K562 (cell line): Measurements from ENCODE around the gene MAZ. TPM values are rescaled to one million over a fixed set of nuclear protein-coding genes. Genes with fewer than 3 reads are reported as not detected.

Experiments used
- CBX2 ChIP-seq: fragments of 200-600 bp; sonication (generic); IDR thresholded peaks from one replicate; pipeline ENCODE4 v1.6.1; 2012; ENCODE audit warnings: mild to moderate bottlenecking, low read length, inconsistent platforms; ENCODE audit not compliant: insufficient read depth, poor library complexity, severe bottlenecking
- CREM ChIP-seq: IDR thresholded peaks from 2 replicates; pipeline ENCODE4 v1.6.1; 2014; ENCODE audit warnings: antibody characterized with exemption, low read depth
- FOSL1 ChIP-seq: fragments of 200-800 bp; sonication (Bioruptor generic); conservative IDR thresholded peaks from 2 replicates; pipeline ENCODE4 v1.6.1; 2016; ENCODE audit warnings: missing genetic modification characterization, missing compliant biosample characterization
- KAT2B ChIP-seq: IDR thresholded peaks from one replicate; pipeline ENCODE4 v1.6.1; 2012; ENCODE audit warnings: low read depth, mild to moderate bottlenecking, control low read depth, inconsistent platforms, low read length, moderate library complexity
- MGA ChIP-seq: fragments of 450-650 bp; IDR thresholded peaks from 2 replicates; pipeline ENCODE4 v1.6.1; 2016; ENCODE audit warnings: mild to moderate bottlenecking, moderate library complexity
- NUFIP1 ChIP-seq: fragments of 450-650 bp; IDR thresholded peaks from 2 replicates; pipeline ENCODE4 v1.6.1; 2018; ENCODE audit not compliant: partially characterized antibody
- RCOR1 ChIP-seq, 2 experiments: IDR thresholded peaks; 2 replicates each; pipeline ENCODE4 v1.6.1; 2012; ENCODE audit warnings: low read depth in 2 of 2, low read length in 2 of 2, borderline replicate concordance in 1 of 2, improper control_type of control experiment in 1 of 2
- RNF2 ChIP-seq: sonication (generic); IDR thresholded peaks from 2 replicates; pipeline ENCODE4 v1.6.1; 2016
- SMAD4 ChIP-seq: fragments of 250-450 bp; sonication (Bioruptor Pico); conservative IDR thresholded peaks from 2 replicates; pipeline ENCODE4 v1.8.0; 2021; ENCODE audit warnings: inconsistent platforms, mild to moderate bottlenecking, moderate library complexity
- SREBF2 ChIP-seq: sonication (generic); formaldehyde crosslinking; IDR thresholded peaks from 2 replicates; pipeline ENCODE4 v1.4.0; 2020; ENCODE audit warnings: mild to moderate bottlenecking, missing genetic modification reagents
- XRCC3 ChIP-seq: fragments of 450-650 bp; IDR thresholded peaks from 2 replicates; pipeline ENCODE4 v1.6.1; 2017; ENCODE audit warnings: mild to moderate bottlenecking, moderate library complexity
- XRCC5 ChIP-seq: fragments of 200-400 bp; formaldehyde crosslinking; IDR thresholded peaks from 2 replicates; pipeline ENCODE4 v1.6.1; 2017; ENCODE audit warnings: low read depth, mild to moderate bottlenecking, low read length
- ZBTB2 ChIP-seq: fragments of 450-650 bp; IDR thresholded peaks from 2 replicates; pipeline ENCODE4 v1.6.1; 2016; ENCODE audit warnings: antibody characterized with exemption
- ZEB2 ChIP-seq: fragments of 450-650 bp; IDR thresholded peaks from 2 replicates; pipeline ENCODE4 v1.6.1; 2016
- ZNF232 ChIP-seq: sonication (generic); formaldehyde crosslinking; IDR thresholded peaks from 2 replicates; pipeline ENCODE4 v1.8.0; 2022; ENCODE audit warnings: mild to moderate bottlenecking, missing genetic modification reagents
- ZNF507 ChIP-seq: conservative IDR thresholded peaks from 2 replicates; pipeline ENCODE4 v1.6.1; 2017; ENCODE audit warnings: missing genetic modification characterization, missing compliant biosample characterization
- polyA plus RNA-seq, 8 experiments: library from polyadenylated mRNA; depleted of rRNA in 4 of 8; stranded (reverse) in 5 of 8; unstranded in 3 of 8; fragments of >200 nt; fragmentation: Nextera tagmentation in 2 of 8; fragmentation: Illumina TruSeq in 1 of 8; extraction: Ambion mirVana in 2 of 8; extraction: Trizol in 1 of 8; gene quantifications; 2 replicates each; pipeline versions ENCODE4 v1.2.1 to v1.2.3, GENCODE V29; 2011 to 2014; ENCODE audit warnings: inconsistent platforms in 1 of 8, missing spikeins in 1 of 8
- total RNA-seq, 7 experiments: library from RNA; depleted of rRNA in 6 of 7; stranded (reverse); fragments of >200 nt in 6 of 7; fragmentation: Illumina TruSeq in 2 of 7; extraction: Trizol in 2 of 7; gene quantifications; 2 replicates each; pipeline versions ENCODE4 v1.2.1 to v1.2.3, GENCODE V29; 2011 to 2021; ENCODE audit warnings: low replicate concordance in 1 of 7

Gene MAZ
- total and polyA plus RNA-seq, 9 of the 15 experiments (the other 6 are each of a cell fraction or from before 2014, with no cell fraction given) = 45.4 to 532 (median 250) TPM

- TF ChIP-seq MGA = peak; percentile 63; the same call in 1 of the 2 replicates
- no peak for TF ChIP-seq SREBF2 (CRISPR knock-in tag)
- TF ChIP-seq NUFIP1 = no peak
- TF ChIP-seq CREM = peak; percentile 82
- TF ChIP-seq SMAD4 (CRISPR knock-in tag) = peak; percentile 92
- TF ChIP-seq XRCC5 = peak; percentile 90
- TF ChIP-seq KAT2B = no peak
- TF ChIP-seq CBX2 = no peak
- 0 out of 2 replicates have a peak, but pooled peaks have one; percentile 22 for TF ChIP-seq ZNF232 (CRISPR knock-in tag)
- TF ChIP-seq FOSL1 (tag) = no peak
- TF ChIP-seq XRCC3 = no peak
- TF ChIP-seq ZBTB2 = peak; percentile 97
- no peak for TF ChIP-seq RCOR1 (IDR thresholded peaks at IDR 0.05; ENCODE audit: borderline replicate concordance in 1 of 2, low read depth in 2 of 2, low read length in 2 of 2)
- TF ChIP-seq ZNF507 (tag) = no peak
- peak; percentile 80 for TF ChIP-seq RNF2
- TF ChIP-seq ZEB2 = peak; percentile 90; the same call in 1 of the 2 replicates
These were observed 16.0 kb upstream of the MAZ start, which contains the start of gene KIF22 (continued) for GRCh38 chr16:29790183-29790948.
